Trophoblast cell (in vitro differentiated cells and primary cell): ENCODE results near the gene TFIP11.

ENCODE experiments used
- DNase-seq, 2 donors: peaks; one replicate each; pipeline ENCODE4 v3.0.0-alpha.2; 2016
- H2AFZ ChIP-seq: 2 replicates; pipeline ENCODE4 v1.6.1; 2013; ENCODE audit warnings: low read length, moderate library complexity, mild to moderate bottlenecking; ENCODE audit not compliant: insufficient read depth, poor library complexity
- H2AK5ac ChIP-seq: 2 replicates; pipeline ENCODE4 v1.6.1; 2013; ENCODE audit warnings: mild to moderate bottlenecking, low read length
- H2BK120ac ChIP-seq: 2 replicates; pipeline ENCODE4 v1.6.1; 2013; ENCODE audit warnings: low read length, mild to moderate bottlenecking, moderate library complexity; ENCODE audit not compliant: insufficient read depth, poor library complexity
- H2BK12ac ChIP-seq: 2 replicates; pipeline ENCODE4 v1.6.1; 2013; ENCODE audit warnings: mild to moderate bottlenecking, low read length, moderate library complexity
- H2BK5ac ChIP-seq: 2 replicates; pipeline ENCODE4 v1.6.1; 2013; ENCODE audit warnings: low read length, low read depth, moderate library complexity, mild to moderate bottlenecking; ENCODE audit not compliant: poor library complexity
- H3K14ac ChIP-seq: 2 replicates; pipeline ENCODE4 v1.6.1; 2013; ENCODE audit warnings: mild to moderate bottlenecking, low read length
- H3K18ac ChIP-seq: 2 replicates; pipeline ENCODE4 v1.6.1; 2013; ENCODE audit warnings: mild to moderate bottlenecking, low read length
- H3K23ac ChIP-seq: 2 replicates; pipeline ENCODE4 v1.6.1; 2013; ENCODE audit warnings: low read length
- H3K27ac ChIP-seq: 2 replicates; pipeline ENCODE4 v1.5.1; 2013; ENCODE audit warnings: low read depth, mild to moderate bottlenecking, inconsistent platforms, low read length, moderate library complexity
- H3K27me3 ChIP-seq: 2 replicates; pipeline ENCODE4 v1.6.1; 2013; ENCODE audit warnings: inconsistent platforms, mild to moderate bottlenecking, low read length, moderate library complexity; ENCODE audit not compliant: insufficient read depth
- H3K36me3 ChIP-seq, 2 experiments: 1 replicate in 1 of 2; 2 replicates in 1 of 2; pipeline ENCODE4 v1.6.1; 2013; ENCODE audit warnings: low read length in 2 of 2, mild to moderate bottlenecking in 2 of 2, moderate library complexity in 1 of 2; ENCODE audit not compliant: insufficient read depth in 2 of 2, control insufficient read depth in 1 of 2
- H3K4ac ChIP-seq: 2 replicates; pipeline ENCODE4 v1.6.1; 2013; ENCODE audit warnings: low read depth, mild to moderate bottlenecking, low read length, moderate library complexity
- H3K4me1 ChIP-seq, 2 experiments: 1 replicate in 1 of 2; 2 replicates in 1 of 2; pipeline ENCODE4 v1.6.1; 2013; ENCODE audit warnings: low read length in 2 of 2, mild to moderate bottlenecking in 2 of 2, moderate library complexity in 1 of 2; ENCODE audit not compliant: insufficient read depth in 2 of 2, control insufficient read depth in 1 of 2
- H3K4me2 ChIP-seq: 2 replicates; pipeline ENCODE4 v1.6.1; 2013; ENCODE audit warnings: inconsistent platforms, mild to moderate bottlenecking, low read length, moderate library complexity
- H3K4me3 ChIP-seq: 2 replicates; pipeline ENCODE4 v1.5.1; 2013; ENCODE audit warnings: mild to moderate bottlenecking, low read depth, low read length, inconsistent platforms
- H3K79me1 ChIP-seq: one replicate; pipeline ENCODE4 v1.6.1; 2013; ENCODE audit warnings: low read length
- H3K79me2 ChIP-seq: 2 replicates; pipeline ENCODE4 v1.6.1; 2013; ENCODE audit warnings: low read length, mild to moderate bottlenecking; ENCODE audit not compliant: control insufficient read depth, insufficient read depth, poor library complexity
- H3K9ac ChIP-seq: 2 replicates; pipeline ENCODE4 v1.6.1; 2013; ENCODE audit warnings: mild to moderate bottlenecking, low read length
- H3K9me3 ChIP-seq: 2 replicates; pipeline ENCODE4 v1.6.1; 2013; ENCODE audit warnings: low read depth, mild to moderate bottlenecking, control low read depth, inconsistent platforms, low read length; ENCODE audit not compliant: insufficient read depth
- H4K12ac ChIP-seq: 2 replicates; pipeline ENCODE4 v1.6.1; 2013; ENCODE audit warnings: low read depth, mild to moderate bottlenecking, low read length, moderate library complexity
- H4K8ac ChIP-seq: 2 replicates; pipeline ENCODE4 v1.6.1; 2013; ENCODE audit warnings: low read depth, mild to moderate bottlenecking, low read length, moderate library complexity
- H4K91ac ChIP-seq: one replicate; pipeline ENCODE4 v1.6.1; 2013; ENCODE audit warnings: low read depth, mild to moderate bottlenecking, low read length, moderate library complexity
- WGBS: extraction: QIAGEN DNeasy Blood & Tissue Kit; methylation state at CpG from one replicate; pipeline ENCODE4 v1.1.7; 2013; ENCODE audit warnings: missing lambda C conversion rate; ENCODE audit not compliant: insufficient read length, insufficient coverage; ENCODE audit errors: extremely low coverage; 5-methylcytosine and 5-hydroxymethylcytosine counted together

The TFIP11 gene

DNA sequence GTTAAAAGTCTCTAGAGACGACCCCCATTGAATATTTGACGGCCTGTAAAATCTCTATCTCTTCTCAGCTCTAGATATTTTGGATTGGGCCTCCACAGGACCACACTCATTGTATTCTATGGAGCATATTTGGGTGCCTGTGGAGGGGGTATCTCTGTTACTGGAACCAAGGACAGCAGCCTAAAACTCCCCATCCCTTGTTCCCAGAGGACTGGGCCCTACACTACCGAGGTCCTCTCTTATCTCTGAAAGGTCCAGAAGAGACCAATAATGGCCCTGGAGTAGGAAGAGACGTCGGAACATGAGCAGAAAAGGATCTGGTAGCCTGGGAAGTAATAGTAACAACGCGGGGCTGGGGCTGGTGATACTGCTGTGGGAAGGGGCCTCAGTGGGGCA is 29.2 kb downstream of the TFIP11 start:
- peak overlapping the region; percentile 84 for H3K4me2 ChIP-seq
- H2BK5ac ChIP-seq, result peak overlapping the region; percentile 97
- peak overlapping the region; percentile 78 for H3K4me3 ChIP-seq
- peak overlapping the region; percentile 88 for H3K14ac ChIP-seq
- H3K9ac ChIP-seq, result peak overlapping the region; percentile 96
- H4K12ac ChIP-seq, result peak overlapping the region; percentile 88
- H3K23ac ChIP-seq, result no peak overlapping the region
- H3K4ac ChIP-seq, result peak overlapping the region; percentile 91
- no peaks in the 10 kb centered on the region for H3K9me3 ChIP-seq
- peaks cover 3 to 14% of the 10 kb centered on the region in 2 experiments for H3K36me3 ChIP-seq
- peak overlapping the region; percentile 96 for H3K27ac ChIP-seq
- no peak for DNase-seq
- H4K8ac ChIP-seq, result peak overlapping the region; percentile 98
- peak overlapping the region; percentile 99 for H3K18ac ChIP-seq
- H2BK12ac ChIP-seq, result no peak overlapping the region
- no peaks in the 10 kb centered on the region for H3K27me3 ChIP-seq
- H2AFZ ChIP-seq, result peak overlapping the region; percentile 82
- H3K79me2 ChIP-seq, result peaks cover 7% of the 10 kb centered on the region
- H3K4me1 ChIP-seq, result peaks cover 7 to 17% of the 10 kb centered on the region in 2 experiments
- H3K79me1 ChIP-seq, result peaks cover 9% of the 10 kb centered on the region
- H2BK120ac ChIP-seq, result peak overlapping the region; percentile 92
- peak overlapping the region; percentile 96 for H2AK5ac ChIP-seq
- H4K91ac ChIP-seq, result peak overlapping the region; percentile 98
- no CpG with 5 or more reads among the region's 7 CpGs for WGBS

DNA sequence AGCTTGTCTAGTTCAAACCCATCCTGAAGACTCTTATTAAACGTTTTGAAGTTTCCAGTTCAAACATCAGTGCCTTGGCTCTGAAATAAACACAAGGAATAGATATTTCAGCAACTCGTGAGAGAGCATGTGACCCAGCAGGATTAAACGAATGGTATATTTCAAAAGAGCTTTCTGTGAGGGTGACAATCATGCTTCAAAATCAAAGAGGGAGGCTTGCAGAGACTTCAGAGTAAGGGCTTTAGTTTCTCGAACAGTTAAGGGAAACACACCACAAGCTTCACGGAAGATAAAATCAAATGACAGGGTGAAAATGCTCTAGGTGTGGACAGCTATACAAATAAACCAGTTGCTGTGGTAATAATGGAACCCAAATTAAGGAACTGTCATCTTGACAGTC is 30.1 kb downstream of the TFIP11 start:
- Histone ChIP-seq H2BK5ac (no peak overlapping the region), H3K79me2 (peaks cover 7% of the 10 kb centered on the region), H3K4me3 (no peak overlapping the region), H3K4me2 (no peak overlapping the region), H3K79me1 (peaks cover 12% of the 10 kb centered on the region), H2BK12ac (no peak overlapping the region), H3K18ac (no peak overlapping the region), H4K12ac (no peak overlapping the region), H2AFZ (no peak overlapping the region), H4K8ac (no peak overlapping the region), H2AK5ac (no peak overlapping the region), H3K4ac (no peak overlapping the region), H3K36me3 (peaks cover 3 to 7% of the 10 kb centered on the region in 2 experiments), H4K91ac (no peak overlapping the region), H2BK120ac (no peak overlapping the region), H3K9ac (no peak overlapping the region), H3K27me3 (no peaks in the 10 kb centered on the region), H3K23ac (no peak overlapping the region), H3K14ac (no peak overlapping the region), H3K27ac (no peak overlapping the region), H3K4me1 (peaks cover 10 to 20% of the 10 kb centered on the region in 2 experiments), H3K9me3 (no peaks in the 10 kb centered on the region)
- DNase-seq, result no peak
- no CpG with 5 or more reads among the region's 5 CpGs for WGBS

DNA sequence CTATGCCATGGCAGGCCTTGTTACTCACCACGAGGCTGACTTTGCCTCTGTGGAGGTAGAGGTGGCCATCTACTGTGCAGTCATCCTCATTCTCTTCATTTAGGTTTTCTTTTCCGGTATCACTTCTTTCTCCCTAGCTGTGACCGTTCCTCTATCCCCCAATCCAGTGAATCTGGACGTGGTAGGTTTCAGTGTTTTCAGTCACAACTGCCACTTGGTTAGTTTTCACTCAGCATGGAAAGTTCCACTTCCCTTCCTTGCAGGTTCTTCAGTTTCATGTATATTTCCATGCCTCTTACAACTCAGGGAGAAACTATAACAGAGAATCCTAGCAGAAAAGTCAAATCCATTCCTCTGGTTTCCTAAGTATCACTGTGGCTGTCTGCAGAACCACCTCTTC is 30.6 kb downstream of the TFIP11 start:
- H3K23ac ChIP-seq, result no peak overlapping the region
- H3K4me3 ChIP-seq, result no peak overlapping the region
- H3K14ac ChIP-seq, result no peak overlapping the region
- no peak overlapping the region for H2BK5ac ChIP-seq
- H3K18ac ChIP-seq, result no peak overlapping the region
- H2AFZ ChIP-seq, result no peak overlapping the region
- no peak overlapping the region for H2BK12ac ChIP-seq
- no peak overlapping the region for H3K4me2 ChIP-seq
- H4K8ac ChIP-seq, result no peak overlapping the region
- peaks cover 12% of the 10 kb centered on the region for H3K79me1 ChIP-seq
- peak overlapping the region; percentile 3 for H2AK5ac ChIP-seq
- no peak overlapping the region for H2BK120ac ChIP-seq
- H3K27me3 ChIP-seq, result no peaks in the 10 kb centered on the region
- no peak overlapping the region for H3K27ac ChIP-seq
- DNase-seq, result no peak
- peaks cover 7% of the 10 kb centered on the region for H3K79me2 ChIP-seq
- H4K91ac ChIP-seq, result no peak overlapping the region
- peaks cover 10 to 23% of the 10 kb centered on the region in 2 experiments for H3K4me1 ChIP-seq
- no peak overlapping the region for H3K9ac ChIP-seq
- H3K4ac ChIP-seq, result no peak overlapping the region
- peaks cover 3 to 7% of the 10 kb centered on the region in 2 experiments for H3K36me3 ChIP-seq
- WGBS, result no CpG with 5 or more reads among the region's 4 CpGs
- no peak overlapping the region for H4K12ac ChIP-seq
- no peaks in the 10 kb centered on the region for H3K9me3 ChIP-seq

DNA sequence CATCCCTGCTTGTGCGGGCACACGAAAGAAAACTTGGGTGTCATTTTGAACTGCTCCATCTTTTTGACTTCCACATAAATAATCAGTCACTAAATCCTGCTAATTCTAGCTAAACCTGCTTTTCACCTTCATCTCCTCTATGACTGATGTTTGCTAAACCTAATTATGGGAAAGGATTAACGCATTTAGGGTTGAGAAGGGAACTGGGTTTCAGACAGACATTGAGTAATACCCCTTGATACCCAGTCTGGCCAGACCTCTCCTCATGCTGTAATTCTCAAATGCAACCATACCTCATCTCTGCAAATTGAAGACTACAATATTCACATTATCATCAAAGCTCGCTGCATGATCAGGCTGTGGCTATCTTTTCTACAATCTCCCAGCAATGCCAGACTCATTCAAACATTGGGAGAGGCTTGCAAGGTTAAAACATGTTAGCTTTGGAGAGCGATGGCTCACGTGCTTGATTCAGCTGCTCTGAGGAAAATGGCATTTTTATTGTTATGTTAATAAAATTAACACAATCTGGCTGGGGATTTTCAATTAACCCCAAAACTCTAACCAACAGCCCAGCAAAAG is 31.1 kb downstream of the TFIP11 start:
- WGBS, result no CpG with 5 or more reads among the region's 6 CpGs
- Histone ChIP-seq H3K4ac (no peak overlapping the region), H4K12ac (no peak overlapping the region), H4K8ac (no peak overlapping the region), H3K14ac (no peak overlapping the region), H3K4me1 (peaks cover 10 to 24% of the 10 kb centered on the region in 2 experiments), H3K4me2 (peak overlapping the region; percentile 11), H2BK120ac (no peak overlapping the region), H3K4me3 (no peak overlapping the region), H2BK5ac (no peak overlapping the region), H2BK12ac (no peak overlapping the region), H3K36me3 (peaks cover 3 to 7% of the 10 kb centered on the region in 2 experiments), H3K79me2 (peaks cover 7% of the 10 kb centered on the region), H3K9ac (no peak overlapping the region), H3K23ac (no peak overlapping the region), H4K91ac (no peak overlapping the region), H3K9me3 (no peaks in the 10 kb centered on the region), H2AK5ac (no peak overlapping the region), H2AFZ (no peak overlapping the region), H3K27ac (no peak overlapping the region), H3K79me1 (peaks cover 13% of the 10 kb centered on the region), H3K18ac (no peak overlapping the region), H3K27me3 (no peaks in the 10 kb centered on the region)
- DNase-seq, result no peak
